Measurements from ENCODE around the gene SLC29A2. TPM values are rescaled to one million over a fixed set of nuclear protein-coding genes. Genes with fewer than 3 reads are reported as not detected.

SLC29A2 gene
- total RNA-seq, 1 experiment from 2014 or later, result 39.7 TPM

DNA sequence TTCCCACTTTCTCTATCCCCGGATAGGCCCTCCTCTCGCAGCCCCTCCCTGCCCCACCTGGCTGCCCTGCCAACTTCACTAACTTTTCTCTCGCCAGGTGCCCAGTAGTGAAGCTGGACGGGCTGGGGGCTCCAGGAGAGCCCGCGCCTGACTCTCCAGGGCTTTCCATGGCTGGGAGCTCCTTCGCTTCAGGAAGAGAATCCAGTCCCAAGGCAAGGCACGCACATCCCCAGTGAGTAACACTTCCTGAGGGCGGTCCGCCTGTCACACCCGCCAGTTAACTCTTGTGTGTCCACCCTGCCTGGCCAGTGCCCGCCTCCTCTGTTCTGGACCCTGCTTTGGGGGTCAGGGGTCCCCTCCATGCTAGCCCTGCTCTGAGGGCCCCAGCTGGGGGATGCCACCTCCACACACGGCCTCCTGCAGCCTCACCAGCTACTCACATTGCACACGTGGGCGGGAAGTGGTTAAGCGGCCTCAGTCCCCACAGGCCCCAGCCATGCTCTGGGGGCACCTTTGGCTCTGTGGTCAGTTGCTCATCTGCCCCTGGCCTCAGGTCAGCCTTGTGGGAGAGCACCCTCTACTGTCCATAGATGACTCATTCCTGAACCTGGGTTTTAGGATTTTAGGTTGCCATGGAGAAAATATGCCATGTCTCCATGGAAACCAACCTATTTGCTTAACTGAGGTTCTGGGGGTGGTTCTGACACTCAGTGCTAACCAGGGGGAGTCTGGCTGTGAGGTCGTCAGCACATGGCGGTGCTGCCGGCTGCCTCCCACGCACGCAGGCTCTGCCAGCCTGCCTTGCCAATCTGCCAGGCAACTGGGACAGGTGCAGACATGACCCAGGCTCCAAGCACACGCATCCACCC lies 35.1 kb downstream of the SLC29A2 start, which contains the start of gene RIN1:
Gene RIN1, minus strand, starts transcription at position 201 of the 869 bp plus-strand sequence. Its CDS starts 32 bp downstream, at position 169.
- Histone ChIP-seq H3K27me3 (ENCODE audit: insufficient read depth, low read length) (no peaks in the 10 kb centered on the region), H3K79me2 (ENCODE audit: insufficient read depth, low read length) (peaks cover 16% of the 10 kb centered on the region; the same call in 1 of the 2 replicates), H3K4me2 (ENCODE audit: low read length) (peak within 1 kb of the TSS; percentile 95), H3K9ac (ENCODE audit: low read length) (peak within 1 kb of the TSS; percentile 95), H3K36me3 (ENCODE audit: control insufficient read depth in 1 of 2, insufficient read depth in 2 of 2, low read length in 2 of 2) (peaks cover 10 to 23% of the 10 kb centered on the region in 2 experiments; a peak in 3 of 4 replicates), H3K27ac (ENCODE audit: low read depth, low read length) (peak within 1 kb of the TSS; percentile 89), H3K9me2 (ENCODE audit: insufficient read depth) (no peaks in the 10 kb centered on the region), H3K9me3 (ENCODE audit: control insufficient read depth in 1 of 2, insufficient read depth in 1 of 2, low read depth in 1 of 2, low read length in 2 of 2) (no peaks in the 10 kb centered on the region), H3K4me1 (ENCODE audit: control insufficient read depth in 1 of 2, insufficient read depth in 2 of 2, low read length in 2 of 2) (peaks cover 16 to 36% of the 10 kb centered on the region in 2 experiments), H2AFZ (ENCODE audit: low read depth, low read length, poor library complexity, severe bottlenecking) (no peak within 1 kb of the TSS), H4K20me1 (ENCODE audit: insufficient read depth) (no peaks in the 10 kb centered on the region), H3K4me3 (replicated peaks in 1 of 2; ENCODE audit: low read depth in 1 of 2, low read length in 2 of 2) (peak within 1 kb of the TSS; percentile 70 to 77)
- TF ChIP-seq, protein P1, sequence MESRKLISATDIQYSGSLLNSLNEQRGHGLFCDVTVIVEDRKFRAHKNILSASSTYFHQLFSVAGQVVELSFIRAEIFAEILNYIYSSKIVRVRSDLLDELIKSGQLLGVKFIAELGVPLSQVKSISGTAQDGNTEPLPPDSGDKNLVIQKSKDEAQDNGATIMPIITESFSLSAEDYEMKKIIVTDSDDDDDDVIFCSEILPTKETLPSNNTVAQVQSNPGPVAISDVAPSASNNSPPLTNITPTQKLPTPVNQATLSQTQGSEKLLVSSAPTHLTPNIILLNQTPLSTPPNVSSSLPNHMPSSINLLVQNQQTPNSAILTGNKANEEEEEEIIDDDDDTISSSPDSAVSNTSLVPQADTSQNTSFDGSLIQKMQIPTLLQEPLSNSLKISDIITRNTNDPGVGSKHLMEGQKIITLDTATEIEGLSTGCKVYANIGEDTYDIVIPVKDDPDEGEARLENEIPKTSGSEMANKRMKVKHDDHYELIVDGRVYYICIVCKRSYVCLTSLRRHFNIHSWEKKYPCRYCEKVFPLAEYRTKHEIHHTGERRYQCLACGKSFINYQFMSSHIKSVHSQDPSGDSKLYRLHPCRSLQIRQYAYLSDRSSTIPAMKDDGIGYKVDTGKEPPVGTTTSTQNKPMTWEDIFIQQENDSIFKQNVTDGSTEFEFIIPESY (IDR thresholded peaks at IDR 0.05; ENCODE audit: extremely low read depth, insufficient replicate concordance, low read length), result no peak
- TF ChIP-seq ZFX (IDR thresholded peaks at IDR 0.05), result peak; percentile 35; the same call in 1 of the 2 replicates
- TF ChIP-seq SIN3A (IDR thresholded peaks at IDR 0.05; ENCODE audit: low read depth), result no peak
- no peak for TF ChIP-seq RAD21 (IDR thresholded peaks at IDR 0.05; ENCODE audit: low read depth)
- TF ChIP-seq POLR2A (IDR thresholded peaks at IDR 0.05; ENCODE audit: borderline replicate concordance, extremely low read depth, insufficient read depth, insufficient read length), result peak; percentile 56
- TF ChIP-seq ZNF274 (IDR thresholded peaks at IDR 0.05; ENCODE audit: low read depth, low read length), result no peak
- peak; percentile 83 for TF ChIP-seq POLR2AphosphoS5 (IDR thresholded peaks at IDR 0.05; ENCODE audit: low read depth, low read length)
- no peak for TF ChIP-seq JUND (IDR thresholded peaks at IDR 0.05)
- TF ChIP-seq SRF (IDR thresholded peaks at IDR 0.05; ENCODE audit: low read depth), result no peak
- TF ChIP-seq, protein P2, sequence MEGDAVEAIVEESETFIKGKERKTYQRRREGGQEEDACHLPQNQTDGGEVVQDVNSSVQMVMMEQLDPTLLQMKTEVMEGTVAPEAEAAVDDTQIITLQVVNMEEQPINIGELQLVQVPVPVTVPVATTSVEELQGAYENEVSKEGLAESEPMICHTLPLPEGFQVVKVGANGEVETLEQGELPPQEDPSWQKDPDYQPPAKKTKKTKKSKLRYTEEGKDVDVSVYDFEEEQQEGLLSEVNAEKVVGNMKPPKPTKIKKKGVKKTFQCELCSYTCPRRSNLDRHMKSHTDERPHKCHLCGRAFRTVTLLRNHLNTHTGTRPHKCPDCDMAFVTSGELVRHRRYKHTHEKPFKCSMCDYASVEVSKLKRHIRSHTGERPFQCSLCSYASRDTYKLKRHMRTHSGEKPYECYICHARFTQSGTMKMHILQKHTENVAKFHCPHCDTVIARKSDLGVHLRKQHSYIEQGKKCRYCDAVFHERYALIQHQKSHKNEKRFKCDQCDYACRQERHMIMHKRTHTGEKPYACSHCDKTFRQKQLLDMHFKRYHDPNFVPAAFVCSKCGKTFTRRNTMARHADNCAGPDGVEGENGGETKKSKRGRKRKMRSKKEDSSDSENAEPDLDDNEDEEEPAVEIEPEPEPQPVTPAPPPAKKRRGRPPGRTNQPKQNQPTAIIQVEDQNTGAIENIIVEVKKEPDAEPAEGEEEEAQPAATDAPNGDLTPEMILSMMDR (IDR thresholded peaks at IDR 0.05 in 2 of 3, conservative IDR thresholded peaks at IDR 0.05 in 1 of 3; ENCODE audit: borderline replicate concordance in 1 of 3, insufficient read depth in 1 of 3, low read depth in 2 of 3, low read length in 2 of 3), result peak in 2 of 3 experiments; percentile 5 to 24; a peak in 2 of 6 replicates
- no peak for TF ChIP-seq EZH2 (IDR thresholded peaks at IDR 0.05)
- TF ChIP-seq, protein P3, sequence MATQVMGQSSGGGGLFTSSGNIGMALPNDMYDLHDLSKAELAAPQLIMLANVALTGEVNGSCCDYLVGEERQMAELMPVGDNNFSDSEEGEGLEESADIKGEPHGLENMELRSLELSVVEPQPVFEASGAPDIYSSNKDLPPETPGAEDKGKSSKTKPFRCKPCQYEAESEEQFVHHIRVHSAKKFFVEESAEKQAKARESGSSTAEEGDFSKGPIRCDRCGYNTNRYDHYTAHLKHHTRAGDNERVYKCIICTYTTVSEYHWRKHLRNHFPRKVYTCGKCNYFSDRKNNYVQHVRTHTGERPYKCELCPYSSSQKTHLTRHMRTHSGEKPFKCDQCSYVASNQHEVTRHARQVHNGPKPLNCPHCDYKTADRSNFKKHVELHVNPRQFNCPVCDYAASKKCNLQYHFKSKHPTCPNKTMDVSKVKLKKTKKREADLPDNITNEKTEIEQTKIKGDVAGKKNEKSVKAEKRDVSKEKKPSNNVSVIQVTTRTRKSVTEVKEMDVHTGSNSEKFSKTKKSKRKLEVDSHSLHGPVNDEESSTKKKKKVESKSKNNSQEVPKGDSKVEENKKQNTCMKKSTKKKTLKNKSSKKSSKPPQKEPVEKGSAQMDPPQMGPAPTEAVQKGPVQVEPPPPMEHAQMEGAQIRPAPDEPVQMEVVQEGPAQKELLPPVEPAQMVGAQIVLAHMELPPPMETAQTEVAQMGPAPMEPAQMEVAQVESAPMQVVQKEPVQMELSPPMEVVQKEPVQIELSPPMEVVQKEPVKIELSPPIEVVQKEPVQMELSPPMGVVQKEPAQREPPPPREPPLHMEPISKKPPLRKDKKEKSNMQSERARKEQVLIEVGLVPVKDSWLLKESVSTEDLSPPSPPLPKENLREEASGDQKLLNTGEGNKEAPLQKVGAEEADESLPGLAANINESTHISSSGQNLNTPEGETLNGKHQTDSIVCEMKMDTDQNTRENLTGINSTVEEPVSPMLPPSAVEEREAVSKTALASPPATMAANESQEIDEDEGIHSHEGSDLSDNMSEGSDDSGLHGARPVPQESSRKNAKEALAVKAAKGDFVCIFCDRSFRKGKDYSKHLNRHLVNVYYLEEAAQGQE (IDR thresholded peaks at IDR 0.05; ENCODE audit: low read depth), result no peak
- TF ChIP-seq, protein P4, sequence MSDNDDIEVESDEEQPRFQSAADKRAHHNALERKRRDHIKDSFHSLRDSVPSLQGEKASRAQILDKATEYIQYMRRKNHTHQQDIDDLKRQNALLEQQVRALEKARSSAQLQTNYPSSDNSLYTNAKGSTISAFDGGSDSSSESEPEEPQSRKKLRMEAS (IDR thresholded peaks at IDR 0.05), result no peak
- ATAC-seq (peak; percentile 82), DNase-seq (ENCODE audit: low read depth, low spot score) (peak; percentile 82)
- CTCF ChIA-PET, result interaction anchor here (0.8 to 2.6 kb wide), 4 partner anchors 14 to 53 kb away, joined by 3 to 19 read pairs (median 6); partner anchors contain the start of gene YIF1A
- POLR2A ChIA-PET, result interaction anchor here (2.0 to 2.3 kb wide), 2 partner anchors 8 to 24 kb away, joined by 7 to 16 read pairs; partner anchors contain the start of gene BRMS1
- RAD21 ChIA-PET (ENCODE audit: low non-redundant PET in 1 of 2, low total read pairs in 2 of 2, uncharacterized antibody in 2 of 2, unreplicated experiment in 2 of 2), result interaction anchor here (2.0 to 2.2 kb wide), 2 partner anchors 24 to 25 kb away, joined by 12 to 17 read pairs; no protein-coding TSS in a partner anchor
- intact Hi-C loops (cut with micrococcal nuclease), result loop anchor here (1.0 to 2.0 kb wide), 2 partner anchors 24 to 114 kb away; no protein-coding TSS in a partner anchor
- BruUV-seq (replicated peaks), result no TSS peak

Data from HCT116 (cell line).